MM.1S (cell line): Measurements from ENCODE around the gene HOXB2.

Experiments
- CTCF ChIP-seq: fragments of 300-600 bp; sonication (generic); IDR thresholded peaks from 2 replicates; pipeline ENCODE4 v1.5.1; 2016; ENCODE audit warnings: antibody characterized with exemption, low read length, mixed read lengths
- EZH2 ChIP-seq: fragments of 300-600 bp; sonication (generic); optimal IDR thresholded peaks from 2 replicates; pipeline ENCODE3; 2017; ENCODE audit warnings: low read depth, mild to moderate bottlenecking, antibody characterized with exemption, low read length, mixed read lengths
- EZH2phosphoT487 ChIP-seq: fragments of 300-600 bp; sonication (generic); IDR thresholded peaks from 2 replicates; pipeline ENCODE4 v1.6.1; 2018; ENCODE audit warnings: antibody characterized with exemption, low read length

DNA sequence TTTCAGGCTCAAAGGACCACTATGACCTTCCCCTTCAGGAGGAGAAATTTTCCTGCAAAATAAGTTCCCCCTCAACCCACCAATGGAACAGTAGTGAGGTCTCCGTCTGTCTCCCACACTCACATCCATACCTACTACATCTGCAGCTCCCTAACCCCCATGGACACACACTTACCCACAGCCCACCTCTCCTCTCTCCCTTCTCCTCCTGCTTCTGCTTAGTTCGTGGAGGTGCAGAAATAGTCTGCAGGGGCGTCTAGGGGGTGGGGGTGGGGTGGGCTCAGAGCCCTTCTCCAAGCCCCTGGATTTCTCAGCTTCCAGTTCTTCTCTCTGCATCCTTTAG is 24.3 kb upstream of the HOXB2 start:
- no peak for TF ChIP-seq EZH2
- no peak for TF ChIP-seq CTCF
- no peak for TF ChIP-seq EZH2phosphoT487
